Esophagus muscularis mucosa (tissue), 3 donors: ENCODE results near the gene FADS6.

Experiments
- EP300 ChIP-seq: sonication (generic); formaldehyde crosslinking; IDR thresholded peaks from one replicate; pipeline ENCODE4 v1.6.1; 2017; ENCODE audit warnings: antibody characterized with exemption
- POLR2A ChIP-seq: fragments of 450-650 bp; IDR thresholded peaks from one replicate; pipeline ENCODE4 v1.6.1; 2017; ENCODE audit warnings: antibody characterized with exemption, moderate library complexity, mild to moderate bottlenecking, low read depth
- POLR2AphosphoS5 ChIP-seq, 2 donors: sonication (generic); formaldehyde crosslinking; IDR thresholded peaks; one replicate each; pipeline ENCODE4 v1.6.1; 2017; ENCODE audit warnings: antibody characterized with exemption in 2 of 2

DNA sequence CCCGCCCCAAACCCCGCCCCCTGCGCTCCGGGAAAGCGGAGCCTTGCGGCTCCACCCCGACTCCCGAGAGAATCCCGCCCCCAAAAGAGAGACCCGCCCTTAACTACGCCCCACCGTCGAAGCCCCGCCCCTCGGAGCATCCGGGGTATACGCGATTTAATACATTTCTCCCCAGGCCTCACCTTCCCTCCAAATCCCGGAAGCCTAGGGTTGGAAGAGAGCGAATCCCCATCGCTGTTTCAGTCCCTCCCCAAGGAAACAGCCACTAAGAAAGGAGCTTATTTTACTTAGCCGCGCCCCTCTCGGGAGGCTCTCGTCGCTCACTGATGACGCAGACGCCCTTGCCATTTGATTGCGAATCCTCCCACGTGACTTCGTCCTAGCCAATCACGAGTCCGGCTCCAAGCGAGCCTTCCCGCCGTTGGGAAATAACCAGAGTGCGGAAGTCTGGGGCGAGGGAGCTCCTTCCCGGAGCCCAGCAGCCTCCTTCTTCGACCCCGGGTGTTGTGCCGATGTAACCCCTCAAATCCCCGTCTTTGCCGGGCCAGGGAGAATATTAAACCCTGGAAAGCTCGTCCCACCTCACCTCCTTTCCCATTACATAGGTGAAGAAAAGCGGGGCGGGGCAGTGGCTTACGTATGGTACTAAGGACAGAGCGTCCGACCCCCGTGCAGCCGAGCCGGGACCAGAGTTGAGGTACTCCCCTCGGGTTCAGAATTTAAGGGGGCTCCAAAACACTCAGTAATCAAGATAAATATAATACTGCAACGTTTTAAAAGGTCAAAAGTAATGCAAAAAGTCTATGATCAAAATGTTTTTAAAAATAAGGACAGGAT is 20.2 kb downstream of the FADS6 start:
- TF ChIP-seq POLR2AphosphoS5 (IDR thresholded peaks at IDR 0.05) (peak; percentile 98 to 99), POLR2A (peak; percentile 97), EP300 (no peak)
